ENCODE measurements around the gene RTTN. TPM values are rescaled to one million over a fixed set of nuclear protein-coding genes. Genes with fewer than 3 reads are reported as not detected.

The RTTN gene
- total RNA-seq, result 10 to 100 TPM; 13.3 to 14.3 TPM
- 1 to 10 TPM; 1.1 to 4.4 TPM for polyA plus RNA-seq

- DNase-seq (ENCODE audit: low spot score), result peak; percentile 94
- Histone ChIP-seq H3K9me3 (ENCODE audit: control insufficient read depth in 4 of 4, low read length in 3 of 4) (no peaks in the 10 kb centered on the region), H3K27ac (ENCODE audit: low read depth in 1 of 2, low read length in 2 of 2) (peak within 1 kb of the TSS; percentile 94 to 96), H3K9ac (ENCODE audit: low read depth in 1 of 2, low read length in 2 of 2) (peak within 1 kb of the TSS; percentile 63 to 93), H3K36me3 (ENCODE audit: control insufficient read depth in 4 of 4, insufficient read depth in 3 of 4, low read depth in 1 of 4, low read length in 3 of 4) (no peaks in the 10 kb centered on the region), H3K27me3 (ENCODE audit: control insufficient read depth in 4 of 4, insufficient read depth in 4 of 4, low read length in 3 of 4) (no peaks in the 10 kb centered on the region), H3K4me1 (ENCODE audit: control insufficient read depth in 4 of 4, insufficient read depth in 4 of 4, low read length in 3 of 4) (peaks cover 4 to 19% (median 16%) of the 10 kb centered on the region in 4 donors), H3K4me3 (ENCODE audit: low read depth in 1 of 3, low read length in 3 of 3) (peak within 1 kb of the TSS; percentile 80 to 96 (median 94))
- TF ChIP-seq ATF3 (IDR thresholded peaks at IDR 0.05), result no peak
- peak; percentile 85 to 92 for TF ChIP-seq GABPA (IDR thresholded peaks at IDR 0.05 in 1 of 2, conservative IDR thresholded peaks at IDR 0.05 in 1 of 2)
- peak; percentile 28 for TF ChIP-seq REST (IDR thresholded peaks at IDR 0.05)
- TF ChIP-seq FOXA1 (IDR thresholded peaks at IDR 0.05), result peak; percentile 7
- TF ChIP-seq MAX (IDR thresholded peaks at IDR 0.05), result peak; percentile 6
- no peak for TF ChIP-seq EGR1 (IDR thresholded peaks at IDR 0.05; ENCODE audit: low read depth in 2 of 2)
- peak; percentile 71 for TF ChIP-seq TAF1 (conservative IDR thresholded peaks at IDR 0.05)
- TF ChIP-seq RAD21 (IDR thresholded peaks at IDR 0.05), result peak; percentile 47 to 61
- peak; percentile 73 for TF ChIP-seq YY1 (IDR thresholded peaks at IDR 0.05)
- peak; percentile 17 to 19 for TF ChIP-seq HNF4A (conservative IDR thresholded peaks at IDR 0.05)
- TF ChIP-seq ZBTB33 (IDR thresholded peaks at IDR 0.05), result peak; percentile 20
- peak in 1 of 2 donors; percentile 21 for TF ChIP-seq RXRA (IDR thresholded peaks at IDR 0.05)
- TF ChIP-seq HNF4G (IDR thresholded peaks at IDR 0.05), result no peak
- no peak for TF ChIP-seq CTCF (IDR thresholded peaks at IDR 0.05; ENCODE audit: low read depth, low read length, missing input control)
- TF ChIP-seq FOXA2 (IDR thresholded peaks at IDR 0.05), result no peak
- TF ChIP-seq JUND (IDR thresholded peaks at IDR 0.05), result peak in 1 of 2 donors; percentile 39
- under 1% methylated on average over 78 of the region's 78 CpGs for WGBS
Measured at GRCh38 chr18:70205421-70206397, at the start of gene RTTN. Gene RTTN (minus strand): TSS chr18:70205687. CDS start chr18:70205658, 29 bp downstream.
